ENCODE measurements around the gene HLCS.

The HLCS gene

DNA sequence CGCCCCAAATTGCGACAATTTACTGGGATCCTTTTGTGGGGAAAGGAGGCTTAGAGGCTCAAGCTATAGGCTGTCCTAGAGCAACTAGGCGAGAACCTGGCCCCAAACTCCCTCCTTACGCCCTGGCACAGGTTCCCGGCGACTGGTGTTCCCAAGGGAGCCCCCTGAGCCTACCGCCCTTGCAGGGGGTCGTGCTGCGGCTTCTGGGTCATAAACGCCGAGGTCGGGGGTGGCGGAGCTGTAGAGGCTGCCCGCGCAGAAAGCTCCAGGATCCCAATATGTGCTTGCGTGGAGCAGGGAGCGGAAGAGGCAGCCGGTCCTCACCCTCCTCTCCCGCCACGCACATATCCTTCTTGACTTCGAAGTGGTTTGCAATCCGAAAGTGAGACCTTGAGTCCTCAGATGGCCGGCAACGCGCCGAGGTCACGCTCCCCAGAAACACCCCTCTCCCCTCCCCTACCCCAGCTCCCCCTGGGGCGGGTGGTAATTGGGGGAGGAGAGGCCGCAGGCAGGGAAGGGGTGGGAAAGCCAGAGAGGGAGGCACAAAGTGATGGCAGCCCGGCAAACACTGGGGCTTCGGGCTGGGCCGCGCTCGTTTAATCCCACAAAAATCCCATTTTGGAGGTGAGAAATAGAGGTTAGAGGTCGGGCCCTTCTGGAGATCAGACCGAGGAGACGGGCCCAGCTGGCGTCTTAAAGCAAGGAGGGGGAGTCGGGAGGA, 261.4 kb downstream of the HLCS start:
- no peak overlapping the region for H3K4me3 ChIP-seq (ENCODE audit: low read length)
- DNase-seq (ENCODE audit: low read depth, low spot score), result no peak

DNA sequence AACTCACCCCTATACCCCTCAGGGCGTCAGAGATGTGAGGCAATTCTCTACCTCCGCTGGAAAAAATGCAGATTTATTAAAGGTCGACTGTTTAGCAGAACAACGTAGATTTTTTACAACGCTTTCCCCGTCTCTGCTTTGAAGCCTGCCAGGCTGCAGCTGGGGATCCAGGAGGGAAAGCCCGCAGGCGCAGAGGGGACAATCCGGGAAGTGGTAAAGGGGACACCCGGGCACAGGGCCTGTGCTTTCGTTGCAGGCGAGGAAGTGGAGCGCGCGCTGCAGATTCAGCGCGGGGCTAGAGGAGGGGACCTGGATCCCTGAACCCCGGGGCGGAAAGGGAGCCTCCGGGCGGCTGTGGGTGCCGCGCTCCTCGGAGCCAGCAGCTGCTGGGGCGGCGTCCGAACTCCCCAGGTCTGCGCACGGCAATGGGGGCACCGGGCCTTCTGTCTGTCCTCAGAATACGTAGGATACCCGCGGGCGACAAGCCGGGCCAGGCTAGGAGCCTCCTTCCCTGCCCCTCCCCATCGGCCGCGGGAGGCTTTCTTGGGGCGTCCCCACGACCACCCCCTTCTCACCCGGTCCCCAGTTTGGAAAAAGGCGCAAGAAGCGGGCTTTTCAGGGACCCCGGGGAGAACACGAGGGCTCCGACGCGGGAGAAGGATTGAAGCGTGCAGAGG, 262.1 kb downstream of the HLCS start:
- H3K4me3 ChIP-seq (ENCODE audit: low read length), result no peak overlapping the region
- DNase-seq (ENCODE audit: low read depth, low spot score), result no peak

DNA sequence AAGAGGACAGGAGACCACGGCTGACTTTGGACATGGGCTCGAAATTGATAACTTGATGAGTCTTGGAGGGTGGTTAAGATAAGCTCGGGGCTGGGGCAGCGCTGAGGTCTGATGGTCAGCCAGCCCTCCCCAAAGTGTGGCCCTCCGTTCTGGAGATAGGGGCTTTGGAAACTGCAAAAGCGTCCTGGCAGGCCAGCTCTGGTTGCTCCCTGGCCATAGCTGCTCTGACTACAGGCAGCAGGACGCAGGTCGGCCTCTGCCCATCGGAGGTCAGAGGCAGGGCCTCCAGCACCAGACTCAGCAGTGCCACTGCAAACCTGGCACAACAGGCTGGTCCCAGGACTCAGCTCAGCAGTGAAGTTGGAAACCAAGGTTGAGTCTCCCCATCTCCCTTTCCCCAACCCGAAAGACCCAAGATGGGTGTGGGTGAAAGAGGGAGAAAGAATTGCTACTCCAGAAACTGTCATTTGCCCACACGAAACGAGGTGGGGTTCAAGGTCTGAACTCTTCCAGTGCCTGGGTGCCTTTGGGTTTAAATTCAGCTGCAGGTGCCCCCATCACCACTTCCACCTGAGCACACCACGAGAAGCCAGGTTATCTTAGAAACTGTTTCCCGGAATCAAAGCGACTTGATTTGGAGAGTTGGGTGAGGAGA, 262.7 kb downstream of the HLCS start:
- no peak overlapping the region for H3K4me3 ChIP-seq (ENCODE audit: low read length)
- DNase-seq (ENCODE audit: low read depth, low spot score), result no peak

DNA sequence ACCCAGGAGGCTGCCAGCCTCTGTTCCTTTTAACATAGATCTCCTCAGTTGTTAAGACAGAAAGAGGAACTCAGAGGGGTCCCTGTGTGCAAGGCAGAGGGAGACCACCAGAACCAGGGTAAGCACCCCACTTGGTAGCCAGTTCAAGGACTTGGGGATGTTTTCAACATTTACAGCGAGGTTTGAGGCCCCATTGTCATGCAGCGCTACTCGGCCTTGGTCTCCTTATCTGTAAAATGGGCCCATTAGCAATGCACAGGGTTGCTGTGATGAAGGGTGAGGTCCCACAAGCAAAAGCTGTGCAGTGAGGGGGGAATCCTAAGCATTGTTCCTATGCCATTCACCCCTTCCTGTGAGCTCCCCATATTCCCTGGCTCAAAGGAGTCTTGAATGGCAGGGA, 263.3 kb downstream of the HLCS start:
- no peak overlapping the region for H3K4me3 ChIP-seq (ENCODE audit: low read length)
- no peak for DNase-seq (ENCODE audit: low read depth, low spot score)

DNA sequence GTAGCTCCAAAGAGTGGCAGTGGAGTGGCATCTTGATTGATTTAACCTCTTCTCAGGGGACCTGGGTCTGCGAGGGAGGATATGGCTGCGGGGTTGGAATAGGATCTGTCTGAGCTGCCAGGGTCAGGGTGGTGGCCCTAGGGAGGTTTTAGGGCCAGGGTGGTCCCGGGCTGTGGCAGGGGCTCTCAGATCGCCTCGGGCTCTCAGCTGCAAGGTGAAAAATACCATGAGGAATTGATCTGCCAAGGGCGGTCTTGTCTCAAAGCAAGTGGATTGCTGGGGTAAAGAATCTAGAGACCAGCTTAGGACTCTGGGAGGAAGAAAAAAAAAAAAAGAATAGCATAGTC, 263.9 kb downstream of the HLCS start:
- no peak for DNase-seq (ENCODE audit: low read depth, low spot score)
- no peak overlapping the region for H3K4me3 ChIP-seq (ENCODE audit: low read length)

- H3K4me3 ChIP-seq (ENCODE audit: low read length), result no peak overlapping the region
Measured at GRCh38 chr21:36701756-36702621, 264.5 kb downstream of the HLCS start.

DNA sequence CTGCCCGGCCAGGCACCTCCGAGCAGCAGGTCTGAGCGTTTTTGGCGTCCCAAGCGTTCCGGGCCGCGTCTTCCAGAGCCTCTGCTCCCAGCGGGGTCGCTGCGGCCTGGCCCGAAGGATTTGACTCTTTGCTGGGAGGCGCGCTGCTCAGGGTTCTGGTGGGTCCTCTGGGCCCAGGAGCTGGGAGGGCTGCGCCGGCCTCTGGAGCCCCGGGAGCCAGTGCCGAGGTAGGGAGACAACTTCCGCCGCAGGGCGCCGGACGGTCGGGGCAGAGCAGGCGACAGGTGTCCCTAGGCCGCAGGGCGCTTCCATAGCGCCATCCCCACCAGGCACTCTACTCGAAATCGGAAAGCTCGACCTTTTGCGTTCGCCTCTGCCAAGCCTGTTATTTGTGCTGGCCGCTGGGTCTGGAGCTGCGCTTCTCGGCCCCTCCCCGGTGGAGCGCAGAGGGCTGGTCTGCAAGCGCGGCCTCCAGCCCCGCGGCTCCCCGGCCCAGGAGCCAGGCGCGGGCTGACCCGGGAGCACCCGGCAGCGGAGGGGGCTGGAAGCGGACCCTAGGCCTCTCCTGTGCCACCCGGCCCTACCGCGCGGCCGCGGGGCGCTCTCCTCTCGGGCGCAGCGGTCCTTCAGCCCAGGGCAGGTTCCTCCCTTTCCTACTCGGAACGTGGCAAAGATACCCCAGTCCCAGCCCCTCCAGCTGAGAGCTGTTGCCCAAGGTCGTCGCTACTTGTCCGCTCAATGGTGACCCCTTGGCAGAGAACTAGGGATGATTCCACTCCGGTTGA, 265.3 kb downstream of the HLCS start:
- DNase-seq (ENCODE audit: low read depth, low spot score), result no peak
- no peak overlapping the region for H3K4me3 ChIP-seq (ENCODE audit: low read length)

More at GRCh38 chr21:36701756-36702621, 264.5 kb downstream of the HLCS start:
- no peak for DNase-seq (ENCODE audit: low read depth, low spot score)

Measured in Jurkat, Clone E6-1 (cell line).